Omental fat pad (tissue), 4 donors: ENCODE results near the gene TAF8. TPM values are rescaled to one million over a fixed set of nuclear protein-coding genes. Genes with fewer than 3 reads are reported as not detected.

ENCODE experiments used
- ATAC-seq: fragments of 150-250 bp; one replicate; pipeline ENCODE4 v1.9.1; 2016; ENCODE audit warnings: mild to moderate bottlenecking, moderate library complexity; ENCODE audit not compliant: low FRiP score
- DNase-seq: peaks from one replicate; pipeline ENCODE4 v3.0.0-alpha.2; 2019; ENCODE audit warnings: low spot score
- total RNA-seq, 4 donors: library from RNA; depleted of rRNA; stranded (reverse); fragments of >200 nt; gene quantifications; one replicate each; pipeline ENCODE4 v1.1.0, GENCODE V29; 2016
- TF ChIP-seq, protein P1 (sequence below), 3 donors: fragments of 450-650 bp; IDR thresholded peaks; one replicate each; pipeline ENCODE4 v1.5.1; 2016 to 2017; ENCODE audit warnings: antibody characterized with exemption in 3 of 3, mild to moderate bottlenecking in 3 of 3, moderate library complexity in 2 of 3

Gene TAF8
- total RNA-seq, 4 donors from 2014 or later, result 24.3 to 41.4 (median 26.1) TPM

DNA sequence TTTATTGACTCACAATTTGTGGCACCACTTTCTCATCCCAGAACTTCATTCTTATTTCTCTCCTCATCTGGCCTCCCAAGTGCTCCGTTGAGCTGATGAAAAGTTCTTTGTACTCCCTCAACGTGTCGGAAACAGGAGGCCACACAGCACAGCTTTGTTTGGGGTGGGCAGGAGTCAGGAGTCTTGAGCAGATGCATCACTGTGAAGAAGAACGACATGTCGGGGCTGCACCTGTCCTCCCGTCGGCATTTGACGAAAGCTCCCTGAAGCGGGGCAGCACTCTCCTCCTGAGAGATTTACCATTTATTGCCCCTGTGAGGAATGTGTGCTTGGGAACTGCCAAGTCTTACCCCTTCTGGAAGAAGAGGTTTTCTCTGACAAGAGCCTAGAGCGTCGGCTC is 28.1 kb downstream of the TAF8 start:
- DNase-seq, result no peak
- no peak for ATAC-seq
- TF ChIP-seq, protein P1, sequence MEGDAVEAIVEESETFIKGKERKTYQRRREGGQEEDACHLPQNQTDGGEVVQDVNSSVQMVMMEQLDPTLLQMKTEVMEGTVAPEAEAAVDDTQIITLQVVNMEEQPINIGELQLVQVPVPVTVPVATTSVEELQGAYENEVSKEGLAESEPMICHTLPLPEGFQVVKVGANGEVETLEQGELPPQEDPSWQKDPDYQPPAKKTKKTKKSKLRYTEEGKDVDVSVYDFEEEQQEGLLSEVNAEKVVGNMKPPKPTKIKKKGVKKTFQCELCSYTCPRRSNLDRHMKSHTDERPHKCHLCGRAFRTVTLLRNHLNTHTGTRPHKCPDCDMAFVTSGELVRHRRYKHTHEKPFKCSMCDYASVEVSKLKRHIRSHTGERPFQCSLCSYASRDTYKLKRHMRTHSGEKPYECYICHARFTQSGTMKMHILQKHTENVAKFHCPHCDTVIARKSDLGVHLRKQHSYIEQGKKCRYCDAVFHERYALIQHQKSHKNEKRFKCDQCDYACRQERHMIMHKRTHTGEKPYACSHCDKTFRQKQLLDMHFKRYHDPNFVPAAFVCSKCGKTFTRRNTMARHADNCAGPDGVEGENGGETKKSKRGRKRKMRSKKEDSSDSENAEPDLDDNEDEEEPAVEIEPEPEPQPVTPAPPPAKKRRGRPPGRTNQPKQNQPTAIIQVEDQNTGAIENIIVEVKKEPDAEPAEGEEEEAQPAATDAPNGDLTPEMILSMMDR (IDR thresholded peaks at IDR 0.05), result no peak

DNA sequence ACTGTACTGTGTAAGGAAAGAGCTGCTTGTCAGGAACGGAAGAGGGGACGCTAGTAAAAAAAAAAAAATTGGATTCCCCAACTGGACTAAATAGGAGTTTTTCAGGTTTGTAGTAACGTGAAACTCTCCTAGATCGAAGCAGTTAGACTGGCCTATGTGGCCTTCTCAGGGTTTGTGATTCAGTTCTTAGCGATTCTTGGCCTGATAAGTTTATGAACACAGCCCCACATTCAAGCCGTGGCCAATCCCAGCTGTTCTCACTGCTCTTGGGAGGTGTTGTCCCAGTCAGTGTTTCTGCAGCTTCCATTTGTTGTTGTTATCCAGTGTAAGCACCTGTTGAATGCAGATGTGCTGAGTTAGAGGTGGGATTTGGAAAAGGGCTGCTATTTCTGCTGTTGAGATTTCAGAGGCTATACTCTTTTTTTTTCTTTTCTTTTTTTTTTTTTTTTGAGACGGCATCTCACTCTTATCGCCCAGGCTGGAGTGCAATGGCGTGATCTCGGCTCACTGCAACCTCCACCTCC is 29.7 kb downstream of the TAF8 start:
- no peak for ATAC-seq
- TF ChIP-seq, protein P1 (IDR thresholded peaks at IDR 0.05), result no peak

DNA sequence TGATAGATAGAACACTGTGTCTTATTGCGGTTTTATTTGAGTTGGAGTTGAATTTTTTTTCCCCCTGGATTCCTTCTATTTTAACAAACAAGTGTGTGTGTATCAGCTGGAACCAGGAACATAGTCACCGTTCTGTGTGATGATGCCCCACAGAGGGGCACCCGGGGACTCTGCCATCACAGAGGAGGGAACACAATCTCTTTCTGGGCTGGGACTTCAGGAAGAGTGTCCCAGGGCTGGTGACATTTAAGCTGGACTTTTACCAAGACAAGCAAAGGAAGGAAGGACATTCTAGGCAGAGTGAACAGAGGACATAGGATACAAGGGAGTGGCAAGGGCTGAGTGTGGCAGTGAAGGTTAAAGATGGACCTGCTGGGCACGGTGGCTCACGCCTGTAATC is 33.2 kb downstream of the TAF8 start:
- no peak for DNase-seq
- TF ChIP-seq, protein P1 (IDR thresholded peaks at IDR 0.05), result no peak
- ATAC-seq, result no peak

More for the DNA sequence above, 29.7 kb downstream of the TAF8 start:
- DNase-seq, result no peak

DNA sequence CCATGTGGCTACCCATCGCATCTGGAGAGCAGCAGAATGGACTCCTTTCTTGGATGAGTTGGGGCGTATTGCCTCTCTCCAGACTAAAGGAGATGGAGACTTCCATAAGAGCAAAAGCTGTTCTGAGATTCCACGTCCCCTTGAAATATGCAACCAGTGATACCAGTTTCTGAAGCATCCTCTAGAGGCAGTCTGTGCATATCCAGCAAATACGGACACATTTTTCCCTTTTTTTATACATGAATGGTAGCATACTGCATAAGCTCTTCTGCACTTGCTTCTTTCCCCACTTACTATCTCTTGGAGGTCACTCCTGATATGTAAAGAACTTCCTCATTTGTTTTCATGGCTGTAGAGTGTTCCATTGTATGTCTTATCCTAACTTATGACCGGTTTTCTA is 34.6 kb downstream of the TAF8 start:
- no peak for ATAC-seq
- no peak for DNase-seq
- TF ChIP-seq, protein P1 (IDR thresholded peaks at IDR 0.05), result no peak

DNA sequence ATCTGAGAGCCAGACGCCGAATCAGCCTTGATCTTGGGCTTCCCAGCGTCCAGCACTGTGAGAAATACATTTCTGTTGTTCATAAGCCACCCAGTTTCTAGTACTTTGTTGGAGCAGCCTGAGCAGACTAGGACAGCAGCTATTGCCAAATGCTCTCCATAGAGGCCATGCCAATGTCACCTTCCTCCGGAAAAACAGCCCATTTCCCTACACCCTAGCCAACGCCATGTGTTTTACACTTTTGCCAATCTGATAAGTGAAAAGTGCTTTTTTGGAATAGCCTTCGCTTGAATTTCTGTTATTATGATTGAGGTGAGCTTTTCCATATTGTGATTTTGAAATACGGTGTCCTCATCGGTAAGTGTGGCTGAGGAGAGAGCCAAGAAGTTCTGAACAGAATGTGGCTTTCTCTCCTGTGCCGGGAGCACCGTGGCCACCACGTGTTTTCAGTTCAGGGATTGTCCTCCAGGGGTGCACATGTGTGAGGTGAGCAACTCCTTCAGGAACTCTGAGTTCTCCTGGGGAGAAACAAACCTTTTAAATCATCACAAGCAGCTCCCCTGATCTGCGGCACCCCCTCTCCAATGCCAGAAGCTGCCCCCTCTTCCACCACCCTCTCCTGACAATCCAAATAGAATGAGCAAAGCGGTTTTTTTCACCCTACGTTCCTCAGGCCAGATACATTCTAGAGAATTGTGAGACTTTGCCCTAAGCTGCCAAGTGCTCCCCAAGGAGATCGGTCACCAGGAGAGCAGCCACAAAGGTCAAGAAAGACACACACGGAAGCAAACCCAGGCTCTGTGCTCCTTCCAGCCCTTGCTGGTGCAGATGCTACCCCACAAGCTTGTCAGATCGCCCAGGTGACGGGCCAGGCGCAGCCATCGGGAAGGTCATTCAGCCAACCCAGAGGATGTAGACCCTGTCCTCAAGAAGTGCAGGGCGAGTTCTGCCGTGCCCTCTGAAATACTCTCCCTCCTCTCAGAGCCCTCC is 36.0 kb downstream of the TAF8 start:
- TF ChIP-seq, protein P1 (IDR thresholded peaks at IDR 0.05), result no peak
- ATAC-seq (peak; percentile 38), DNase-seq (no peak)

DNA sequence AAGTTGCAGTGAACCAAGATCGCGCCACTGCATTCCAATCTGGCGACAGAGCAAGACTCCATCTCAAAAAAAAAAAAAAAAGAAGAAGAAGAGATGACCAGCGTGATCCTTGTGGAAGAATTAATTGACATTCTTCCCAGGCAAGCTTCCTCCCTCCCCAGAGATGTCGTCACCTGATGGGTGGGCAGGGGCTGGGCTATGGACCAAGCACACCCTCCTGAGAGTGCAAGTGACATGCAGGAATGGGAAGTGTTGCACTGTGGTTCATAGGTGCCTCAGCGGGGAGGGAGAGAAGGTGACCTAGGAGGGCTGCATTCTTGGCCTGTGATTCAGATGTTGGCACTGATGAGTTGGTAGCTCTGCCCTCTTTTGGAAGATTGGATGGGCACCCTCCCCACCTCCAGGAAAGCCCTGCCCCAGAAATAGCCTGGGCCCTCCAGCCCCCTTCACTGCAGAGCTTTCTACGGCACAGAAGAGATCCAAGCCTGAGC is 37.8 kb downstream of the TAF8 start:
- DNase-seq (no peak), ATAC-seq (peak; percentile 73)
- TF ChIP-seq, protein P1 (IDR thresholded peaks at IDR 0.05), result no peak
